Ishikawa (cell line): ENCODE results near the gene ZNF184.

Experiments used
- CREB1 ChIP-seq: IDR thresholded peaks from 2 replicates; pipeline ENCODE4 v1.6.1; 2012; ENCODE audit warnings: low read depth
- EP300 ChIP-seq: IDR thresholded peaks from 2 replicates; pipeline ENCODE4 v1.6.1; 2012; ENCODE audit warnings: borderline replicate concordance
- MAX ChIP-seq: IDR thresholded peaks from 2 replicates; pipeline ENCODE4 v1.6.1; 2012
- RAD21 ChIP-seq: IDR thresholded peaks from 2 replicates; pipeline ENCODE4 v1.6.1; 2012; ENCODE audit warnings: low read depth
- YY1 ChIP-seq: IDR thresholded peaks from 2 replicates; pipeline ENCODE4 v1.6.1; 2012; ENCODE audit warnings: low read depth

- TF ChIP-seq RAD21 (peak; percentile 4; the same call in 1 of the 2 replicates), MAX (peak; percentile 83), YY1 (peak; percentile 52; the same call in 1 of the 2 replicates), CREB1 (peak; percentile 41), EP300 (no peak)
Measured at GRCh38 chr6:27472617-27473400, at the start of gene ZNF184.
